GM21619 (cell line): Measurements from ENCODE around the gene EGFLAM.
"Not testable (repeated sequence)": the region's sequence is repeated elsewhere in the genome, so short reads cannot be mapped to it uniquely, and the experiment has no call there.

Experiments
- ATAC-seq: cut with Tn5 transposase; IDR thresholded peaks from one replicate; pipeline ENCODE4 v1.9.1; 2021; ENCODE audit not compliant: unreplicated experiment

EGFLAM gene

DNA sequence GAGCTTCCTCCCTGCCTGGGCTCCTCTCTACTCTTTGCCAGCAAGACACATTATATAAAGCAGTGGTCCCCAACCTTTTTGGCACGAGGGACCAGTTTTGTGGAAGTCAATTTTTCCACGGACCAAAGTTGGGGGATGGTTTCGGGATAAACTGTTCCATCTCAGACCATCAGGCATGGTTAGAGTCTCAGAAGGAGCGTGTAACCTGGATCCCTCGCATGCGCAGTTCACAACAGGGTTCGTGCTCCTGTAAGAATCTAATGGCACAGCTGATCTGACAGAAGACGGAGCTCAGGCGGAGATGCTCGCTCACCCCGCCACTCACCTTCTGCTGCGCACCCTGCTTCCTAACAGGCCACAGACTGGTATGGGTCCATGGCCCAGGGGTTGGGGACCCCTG, 155.3 kb downstream of the EGFLAM start:
- no peak for ATAC-seq

DNA sequence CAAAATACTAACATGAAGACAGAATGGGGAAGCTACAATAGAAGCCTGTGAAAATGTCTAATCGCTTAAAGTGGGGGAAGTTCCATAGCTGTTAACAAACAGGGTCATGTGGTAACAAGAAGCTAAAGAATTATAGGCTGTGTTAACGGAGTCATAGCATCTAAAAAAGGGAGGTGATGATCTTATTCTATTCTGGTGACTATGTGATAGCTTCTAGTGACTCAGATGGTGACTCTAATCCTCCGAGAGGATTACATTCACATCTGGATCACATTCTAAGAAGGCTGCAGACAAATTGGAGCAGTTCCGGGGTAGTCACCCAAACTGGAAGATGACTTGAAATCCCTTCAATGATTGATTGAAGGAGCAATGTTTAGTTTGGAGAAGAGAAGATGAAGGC, 156.0 kb downstream of the EGFLAM start:
- ATAC-seq = no peak

DNA sequence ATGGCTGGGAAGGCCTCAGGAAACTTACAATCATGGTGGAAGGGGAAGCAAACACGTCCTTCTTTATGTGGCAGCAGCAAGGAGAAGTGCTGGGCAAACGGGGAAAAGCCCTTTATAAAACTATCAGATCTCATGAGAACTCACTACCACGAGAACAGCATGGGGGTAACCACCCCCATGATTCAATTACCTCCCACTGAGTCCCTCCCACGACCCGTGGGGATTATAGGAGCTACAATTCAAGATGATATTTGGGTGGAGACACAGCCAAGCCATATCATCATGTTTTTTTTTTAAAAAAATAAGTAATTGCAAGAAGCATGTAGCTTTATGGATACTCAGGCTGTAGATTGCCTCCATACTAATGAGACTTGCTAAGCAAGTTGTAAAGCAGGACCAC, 157.4 kb downstream of the EGFLAM start:
- ATAC-seq = not testable (repeated sequence)

DNA sequence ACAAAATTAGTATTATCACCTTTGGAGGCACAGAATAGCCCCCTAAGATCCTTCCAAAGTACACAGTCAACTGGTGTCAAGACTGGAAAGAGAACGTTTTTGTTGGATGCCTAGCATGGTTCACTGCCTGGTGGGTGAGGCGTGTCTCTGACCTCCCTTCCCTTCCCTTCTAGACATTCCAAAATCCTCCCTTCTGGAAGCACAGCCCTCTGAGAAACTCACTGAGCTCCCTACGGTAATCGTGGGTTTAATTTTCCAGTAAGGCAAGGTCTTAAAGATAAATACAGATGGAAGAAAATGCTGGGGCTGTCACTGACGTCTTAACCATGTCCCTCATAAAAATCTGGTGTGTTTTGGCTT, 159.3 kb downstream of the EGFLAM start:
- ATAC-seq = no peak

DNA sequence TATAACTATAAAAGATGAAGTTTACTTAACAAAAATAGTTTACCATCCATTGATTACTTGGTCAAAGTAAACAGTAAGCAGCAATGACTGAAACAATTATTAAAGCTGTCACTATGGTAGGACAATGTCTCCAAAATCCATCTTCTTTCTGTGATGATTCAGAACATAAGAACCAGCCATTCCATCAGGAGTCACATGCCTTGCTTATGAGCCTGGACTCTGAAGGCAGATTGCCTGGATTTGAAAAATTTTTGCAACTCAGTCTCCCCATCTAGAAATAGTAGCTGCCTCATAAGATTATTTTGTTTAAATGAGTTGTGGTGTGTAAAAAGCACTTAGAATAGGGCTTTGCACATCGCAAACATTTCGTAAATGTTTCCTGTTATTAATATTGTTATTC, 161.9 kb downstream of the EGFLAM start:
- ATAC-seq = no peak

DNA sequence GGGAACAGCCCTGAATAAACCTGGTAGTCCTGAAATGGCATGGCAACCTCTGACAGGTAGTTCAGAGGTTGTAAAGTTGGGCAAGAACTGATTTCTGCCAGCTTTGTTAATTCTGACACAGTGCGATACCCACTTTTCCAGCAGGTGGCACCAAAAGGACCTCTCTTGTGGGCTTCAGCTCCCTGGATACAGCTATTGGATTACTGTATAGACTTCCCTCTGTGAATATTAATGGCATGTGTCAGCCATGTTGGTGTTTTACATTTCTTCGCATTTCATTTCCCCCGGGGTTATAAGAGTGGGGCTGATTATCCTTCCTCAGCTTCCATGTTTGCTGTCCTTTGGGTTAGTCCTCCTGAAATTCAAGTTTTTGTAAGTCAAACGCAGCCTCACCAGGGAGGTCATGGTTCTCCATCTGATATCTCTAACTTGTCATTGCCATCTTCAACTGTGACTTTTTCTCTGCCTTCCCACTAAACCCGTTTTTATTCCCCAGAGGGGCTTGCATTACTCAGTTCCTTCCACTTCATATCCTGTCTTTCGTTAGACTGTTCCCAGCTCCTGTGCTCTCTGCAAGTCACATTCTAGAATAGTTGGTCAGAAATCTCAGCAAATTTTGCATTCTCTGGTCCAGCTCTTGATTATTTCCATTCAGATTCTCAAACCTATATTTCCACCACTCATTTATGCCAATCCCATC, 162.5 kb downstream of the EGFLAM start:
- ATAC-seq = no peak

DNA sequence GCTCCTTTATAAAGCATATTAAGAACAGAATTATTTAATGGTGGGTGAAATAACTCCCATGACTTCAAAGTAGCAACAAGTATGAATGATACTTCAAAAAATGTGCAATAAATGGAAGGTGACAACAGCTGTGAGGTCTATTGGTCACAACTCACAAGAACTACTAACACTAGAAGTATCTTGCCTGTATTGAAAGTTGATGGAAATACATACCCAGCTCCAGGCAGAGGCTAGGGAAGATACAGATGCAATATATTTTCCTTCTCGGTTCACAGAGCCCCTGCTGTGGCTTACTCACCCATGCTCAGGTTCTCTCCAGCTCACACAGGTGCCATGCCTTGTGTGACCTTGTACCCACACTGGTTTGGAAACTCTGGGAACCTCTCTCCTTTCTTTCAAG, 164.3 kb downstream of the EGFLAM start:
- ATAC-seq = no peak

DNA sequence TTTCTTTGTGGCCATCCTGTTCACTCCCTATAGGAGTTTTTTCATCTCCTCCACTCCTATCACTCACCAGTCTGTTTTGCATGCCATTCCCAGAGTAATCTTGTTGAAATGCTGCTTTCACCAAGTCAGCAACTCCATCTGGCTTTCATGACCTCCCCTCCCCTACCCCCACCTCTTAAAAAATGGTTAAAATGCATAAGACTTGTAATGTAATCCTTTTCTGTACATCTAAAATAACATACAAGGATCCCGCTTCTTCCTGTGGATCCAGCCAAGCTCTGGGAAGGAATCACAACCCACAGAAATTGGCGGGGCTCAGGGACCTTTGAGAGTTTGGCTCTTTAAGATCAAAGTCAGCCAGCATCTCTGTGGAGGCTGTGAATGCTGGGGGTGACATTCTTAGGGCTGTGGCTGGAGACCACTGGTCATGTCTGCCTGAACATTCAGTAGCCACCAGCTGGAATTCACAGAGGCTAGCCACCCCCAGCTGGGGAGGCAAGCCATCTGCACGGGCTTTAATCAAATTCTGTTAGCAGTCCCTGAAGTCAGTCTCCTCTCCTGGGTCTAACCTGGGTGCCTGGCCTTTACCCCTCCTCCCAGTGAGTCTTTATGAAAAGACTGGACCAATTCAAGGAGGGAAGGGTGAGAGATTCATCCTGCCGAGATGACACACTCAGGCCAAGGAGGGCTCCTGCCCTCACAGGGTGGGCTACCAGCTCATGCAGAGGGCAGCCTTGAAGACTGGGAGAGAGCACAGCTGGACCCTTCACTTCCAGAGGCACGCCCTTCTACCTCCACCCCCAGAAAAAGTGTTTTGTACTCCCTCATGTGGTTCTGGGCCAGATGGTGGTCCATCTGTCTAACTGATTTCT, 165.2 kb downstream of the EGFLAM start:
- no peak for ATAC-seq

DNA sequence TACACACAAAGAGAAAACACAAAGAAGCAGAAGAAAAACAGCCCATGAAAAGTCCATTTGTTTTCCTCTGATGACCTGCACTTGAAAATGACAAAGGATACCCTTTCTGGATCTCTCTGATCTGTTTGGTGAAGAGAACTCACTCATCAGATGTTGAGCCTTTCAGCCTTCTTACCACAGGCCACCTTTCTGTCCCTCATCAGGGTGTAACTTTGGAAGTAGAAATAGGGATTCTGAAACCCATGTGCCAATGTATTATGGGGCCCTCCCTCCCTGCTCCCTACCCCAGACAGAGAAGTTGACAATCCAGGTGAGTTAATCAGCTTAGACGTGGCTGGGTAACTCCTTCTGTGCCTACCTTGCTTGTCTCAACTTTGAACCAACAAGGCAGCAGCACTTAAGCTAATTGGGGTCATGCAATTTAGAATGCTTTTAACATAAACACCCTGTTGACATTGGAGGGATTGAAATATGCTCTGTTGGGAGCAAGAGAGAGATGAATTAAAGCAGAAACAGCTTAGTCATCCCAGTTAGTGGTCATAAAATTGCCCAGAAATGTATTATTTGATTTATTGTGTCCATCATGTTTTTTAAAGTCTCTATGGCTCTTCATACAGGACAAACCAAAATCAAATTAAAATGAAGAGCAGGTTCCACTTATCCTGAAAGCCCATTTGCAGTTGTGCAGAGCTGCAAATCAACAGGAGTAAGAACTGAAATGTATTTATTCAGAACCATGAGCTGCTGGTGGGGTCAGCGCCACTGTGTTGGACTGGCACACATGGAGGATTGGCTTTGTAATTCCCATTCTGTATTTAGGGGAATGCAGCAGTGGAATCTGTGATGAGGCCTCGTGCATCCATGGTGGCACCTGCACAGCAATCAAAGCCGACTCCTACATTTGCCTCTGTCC, 166.0 kb downstream of the EGFLAM start:
- no peak for ATAC-seq

DNA sequence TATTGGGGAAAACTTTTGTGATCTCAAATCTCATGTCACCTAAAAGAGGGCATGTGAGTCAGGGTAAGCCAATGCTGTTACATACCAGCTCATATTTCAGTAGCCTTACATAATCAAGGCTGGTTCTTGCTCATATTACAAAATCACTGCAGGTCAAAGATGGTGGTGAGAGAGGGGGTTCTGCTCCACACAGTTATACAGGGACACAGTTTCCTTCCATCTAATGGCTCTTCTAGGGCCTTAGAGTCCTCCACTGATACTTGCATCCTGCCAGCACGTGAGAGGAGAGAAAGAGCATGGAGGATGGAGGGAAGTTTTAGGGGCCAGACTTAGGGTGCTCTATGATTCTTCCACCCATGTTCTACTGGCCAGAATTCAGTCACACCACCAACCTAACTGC, 168.1 kb downstream of the EGFLAM start:
- ATAC-seq = no peak

DNA sequence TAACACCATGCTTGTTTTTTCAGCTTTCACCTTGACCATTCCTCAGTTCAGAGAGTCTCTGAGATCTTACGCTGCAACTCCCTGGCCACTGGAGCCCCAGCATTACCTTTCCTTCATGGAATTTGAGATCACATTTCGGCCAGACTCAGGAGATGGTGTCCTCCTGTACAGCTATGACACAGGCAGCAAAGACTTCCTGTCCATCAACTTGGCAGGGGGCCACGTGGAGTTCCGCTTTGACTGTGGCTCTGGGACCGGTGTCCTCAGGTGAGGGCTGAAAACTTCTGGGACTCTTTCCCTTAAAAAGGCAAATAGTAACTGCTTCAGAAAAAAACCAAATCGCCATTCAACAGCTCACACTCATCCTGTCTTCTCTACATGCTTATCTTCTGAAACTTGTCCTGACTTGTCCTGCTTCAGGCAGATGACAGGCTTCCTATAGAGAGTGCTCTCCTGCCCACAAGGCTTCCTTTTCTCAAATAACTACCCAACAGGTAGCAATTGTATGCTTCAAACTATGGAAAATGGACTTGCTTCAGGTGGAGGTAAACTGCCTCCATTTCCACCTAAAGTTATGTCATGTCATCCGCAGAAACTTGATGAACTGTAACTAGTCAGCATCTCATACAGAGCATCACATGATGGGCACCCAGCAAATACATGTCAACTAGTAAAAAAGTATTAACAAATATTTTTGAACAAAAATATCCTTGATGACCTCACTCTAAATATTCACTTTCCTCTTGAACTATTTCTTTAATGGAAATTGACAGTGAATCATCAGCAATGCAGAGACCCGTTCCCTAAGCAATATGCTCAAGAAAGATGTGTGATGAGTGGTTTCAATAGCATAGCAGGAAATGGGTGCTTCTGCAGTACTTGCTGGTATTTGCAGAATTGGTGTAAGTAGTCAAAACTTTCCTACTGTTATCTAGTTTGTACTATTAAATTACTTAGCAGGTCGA, 168.9 kb downstream of the EGFLAM start:
- ATAC-seq = no peak

DNA sequence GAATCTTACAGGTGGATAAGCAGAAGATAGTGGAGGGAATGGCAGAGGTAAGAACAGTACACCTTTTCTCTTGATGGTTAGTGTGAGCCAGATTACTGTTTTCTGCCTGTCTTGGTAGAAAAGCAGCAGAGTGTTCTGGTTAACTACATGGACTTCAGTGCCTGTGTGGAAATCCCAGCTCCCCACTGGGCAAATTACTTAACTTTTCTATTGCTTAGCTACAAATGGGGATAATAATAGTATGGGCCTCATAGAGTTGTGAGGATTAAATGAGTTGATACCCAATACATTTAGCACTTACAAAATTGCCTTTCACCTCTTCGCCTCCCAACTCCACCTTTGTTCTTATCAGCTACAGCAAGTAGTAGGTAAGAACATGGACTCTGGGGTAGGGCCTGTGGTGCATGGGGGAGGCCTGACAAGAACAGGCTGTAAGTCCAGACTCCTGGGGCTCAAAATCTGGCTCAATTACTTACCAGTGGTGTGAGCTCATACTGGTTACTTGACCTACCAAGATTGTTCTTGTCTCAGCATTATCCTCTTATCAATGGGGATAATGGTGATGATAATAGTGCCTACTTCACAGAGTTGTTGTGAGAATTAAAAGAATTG, 173.0 kb downstream of the EGFLAM start:
- no peak for ATAC-seq

DNA sequence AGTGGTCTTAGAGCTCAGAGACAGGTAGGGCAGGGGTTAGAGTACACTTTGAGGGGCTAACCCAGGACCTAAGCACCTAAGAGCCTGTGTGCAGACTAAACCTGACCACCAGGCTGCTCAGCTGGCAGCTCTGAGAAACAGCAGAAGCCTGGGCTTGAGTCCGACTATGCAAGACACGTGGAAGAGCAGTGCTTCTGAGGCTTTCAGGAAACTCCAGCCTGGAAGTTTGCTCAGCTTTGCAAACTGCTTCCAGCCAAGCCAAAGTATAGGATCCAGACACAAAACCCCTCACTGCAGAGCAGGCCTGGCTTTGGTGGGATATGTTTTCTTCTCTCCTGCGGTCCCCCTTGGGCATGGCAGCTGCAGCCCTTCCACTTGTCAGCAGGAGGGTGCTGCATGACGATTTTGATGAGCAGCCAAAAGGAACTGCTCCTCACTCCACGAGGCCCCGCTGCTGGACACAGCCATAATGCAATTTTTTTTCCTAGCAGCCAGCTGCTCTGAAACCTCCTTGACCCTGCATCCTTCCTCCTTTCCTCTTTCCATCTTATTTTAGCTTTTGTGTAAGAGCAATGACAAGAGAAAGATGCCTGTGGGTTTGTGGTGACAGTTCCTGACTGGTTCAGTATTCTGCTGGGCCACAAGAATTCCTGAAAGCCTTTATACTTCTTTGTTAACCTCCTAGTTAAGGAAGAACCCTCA, 175.0 kb downstream of the EGFLAM start:
- no peak for ATAC-seq

DNA sequence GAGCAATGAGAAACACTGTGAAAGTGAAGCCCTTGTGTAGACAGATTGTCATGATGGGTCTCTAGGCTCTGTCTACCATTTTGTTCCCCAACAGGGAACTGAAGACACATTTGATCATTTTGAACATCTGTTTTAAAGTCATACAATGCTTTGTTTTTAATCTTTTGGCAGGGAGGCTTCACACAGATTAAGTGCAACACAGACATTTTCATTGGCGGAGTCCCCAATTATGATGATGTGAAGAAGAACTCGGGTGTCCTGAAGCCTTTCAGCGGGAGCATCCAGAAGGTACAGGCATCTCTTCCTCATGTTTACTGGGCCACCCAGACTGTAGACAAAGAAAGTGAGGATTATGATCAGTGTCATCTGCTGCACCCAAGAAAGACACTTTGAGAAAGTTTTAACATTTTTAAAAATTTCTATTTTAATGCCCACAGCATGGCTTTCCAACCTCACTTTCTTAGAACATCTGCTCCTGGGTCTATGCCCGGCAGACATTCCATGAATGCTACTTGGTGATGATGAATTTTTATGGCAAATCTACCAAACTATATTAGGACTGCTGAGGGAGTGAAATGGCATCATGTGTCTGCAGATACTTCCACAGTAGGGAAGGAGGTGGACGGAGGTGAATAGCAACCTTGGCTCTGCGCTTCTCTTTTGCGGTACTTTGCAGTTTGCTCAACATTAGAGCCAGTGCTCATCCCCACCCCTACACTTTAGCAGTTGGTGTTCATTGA, 176.8 kb downstream of the EGFLAM start:
- ATAC-seq = no peak

DNA sequence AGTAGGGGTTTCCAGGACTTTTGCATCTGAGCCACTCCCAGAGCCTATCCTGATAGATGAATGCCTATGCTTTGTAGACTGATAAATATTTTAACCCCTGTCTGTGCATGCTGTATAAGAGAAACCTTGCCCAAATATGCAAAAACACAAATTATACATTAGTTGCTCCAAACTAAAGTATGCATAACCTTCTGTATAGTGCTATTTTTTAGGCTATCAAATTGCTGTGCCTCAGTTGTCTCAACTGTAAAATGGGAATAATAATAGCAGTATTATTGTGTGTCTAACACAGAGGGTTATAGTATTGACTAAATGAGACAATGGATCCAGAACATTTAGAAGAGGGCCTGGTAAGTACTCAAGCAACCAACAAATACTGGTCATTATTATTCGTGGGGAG, 180.4 kb downstream of the EGFLAM start:
- ATAC-seq = no peak

DNA sequence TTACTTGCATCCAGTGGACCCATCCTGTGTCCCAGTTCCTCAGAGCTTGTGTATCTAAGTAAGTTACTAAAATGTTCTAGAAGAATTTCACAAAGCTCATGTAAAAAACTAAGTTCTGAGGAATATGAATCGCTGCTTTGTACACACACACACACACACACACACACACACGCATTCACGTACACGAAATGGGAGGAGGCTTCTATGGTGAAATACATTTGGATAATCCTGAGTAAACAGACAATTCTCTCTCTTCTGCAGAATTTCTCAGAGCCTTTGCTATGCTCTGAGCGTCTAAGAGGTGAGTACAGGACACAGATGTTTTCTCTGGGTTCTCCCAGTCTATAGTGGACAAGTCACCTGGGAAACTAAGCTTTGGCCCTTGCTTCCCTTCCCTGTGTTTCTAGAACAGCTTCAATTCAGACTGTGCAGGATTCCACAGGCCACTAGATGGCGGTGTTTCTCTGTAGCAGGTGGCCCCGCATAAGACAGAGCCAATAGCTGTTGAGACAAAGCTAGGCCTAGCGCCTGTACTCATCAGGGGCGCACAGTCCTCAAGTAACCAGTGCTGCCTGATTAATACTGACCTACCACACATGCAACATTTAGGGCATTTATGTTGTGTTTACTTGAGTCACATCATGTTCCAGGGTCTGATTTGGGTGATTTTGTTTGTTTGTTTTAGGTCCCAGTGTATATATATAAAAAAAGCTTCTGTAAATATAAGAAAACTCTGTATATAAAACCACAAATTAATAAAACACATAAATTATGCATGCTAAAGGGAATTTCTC, 183.3 kb downstream of the EGFLAM start:
- ATAC-seq = peak; percentile 100

DNA sequence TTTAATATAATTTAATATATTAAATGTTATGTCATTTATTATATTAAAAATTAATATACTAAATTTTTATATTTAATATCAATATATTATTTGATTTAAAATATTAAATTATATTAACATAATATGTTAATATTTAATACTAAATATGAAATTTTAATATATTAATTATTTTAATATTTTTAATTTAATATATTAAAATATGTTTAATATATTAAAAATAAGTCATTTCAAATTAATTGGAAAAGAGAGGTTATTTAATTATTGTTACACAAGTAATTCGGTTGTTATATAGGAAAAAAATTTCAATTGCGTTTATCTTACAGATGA, 183.9 kb downstream of the EGFLAM start:
- ATAC-seq = no peak

DNA sequence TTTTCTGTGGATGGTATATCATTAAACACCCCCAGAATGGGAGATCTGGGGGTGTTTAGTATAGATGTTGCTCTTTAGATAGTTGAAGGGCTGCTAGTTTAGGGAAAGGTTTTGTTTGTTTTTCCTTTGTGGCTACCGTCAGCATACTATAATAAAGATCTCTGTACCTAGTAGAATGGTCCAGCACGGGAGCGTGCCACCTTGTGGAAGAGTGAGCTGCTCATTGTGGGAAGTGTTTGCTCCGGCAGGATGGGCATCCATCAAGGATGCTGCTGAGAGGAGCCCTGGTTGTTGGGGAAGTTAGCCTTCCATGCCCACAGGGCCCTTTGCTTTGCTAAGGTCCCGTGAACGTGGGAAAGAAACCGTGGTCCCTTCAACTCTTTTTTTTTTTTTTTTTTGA, 185.0 kb downstream of the EGFLAM start:
- ATAC-seq = no peak
